K562 (cell line): ENCODE measurements around the gene ZDHHC3. TPM values are rescaled to one million over a fixed set of nuclear protein-coding genes. Genes with fewer than 3 reads are reported as not detected.
A peak's percentile ranks its signal among the peaks of the same experiment; 100 is the strongest.

Source experiments
- BRF1 ChIP-seq: IDR thresholded peaks from 3 replicates; pipeline ENCODE4 v1.6.1; 2011; ENCODE audit warnings: borderline replicate concordance, mild to moderate bottlenecking; ENCODE audit not compliant: insufficient read length; ENCODE audit errors: extremely low read depth
- ERF ChIP-seq: fragments of 450-650 bp; formaldehyde crosslinking; IDR thresholded peaks from 2 replicates; pipeline ENCODE4 v1.4.0; 2020; ENCODE audit warnings: mild to moderate bottlenecking, mixed read lengths
- FOXJ3 ChIP-seq: sonication (generic); formaldehyde crosslinking; IDR thresholded peaks from 2 replicates; pipeline ENCODE4 v1.4.0; 2020; ENCODE audit warnings: mild to moderate bottlenecking, missing genetic modification reagents
- KAT2B ChIP-seq: IDR thresholded peaks from one replicate; pipeline ENCODE4 v1.6.1; 2012; ENCODE audit warnings: low read depth, mild to moderate bottlenecking, control low read depth, inconsistent platforms, low read length, moderate library complexity
- SMAD1 ChIP-seq: fragments of 150-350 bp; IDR thresholded peaks from 2 replicates; pipeline ENCODE4 v1.6.1; 2014; ENCODE audit warnings: low read length, low read depth; ENCODE audit not compliant: partially characterized antibody
- ZC3H11A ChIP-seq: IDR thresholded peaks from 2 replicates; pipeline ENCODE4 v1.6.1; 2012; ENCODE audit warnings: low read depth, low read length, improper control_type of control experiment
- ZFX ChIP-seq: sonication (generic); formaldehyde crosslinking; IDR thresholded peaks from 2 replicates; pipeline ENCODE4 v1.8.0; 2022; ENCODE audit warnings: mild to moderate bottlenecking, missing genetic modification reagents, moderate library complexity
- polyA plus RNA-seq, 8 experiments: library from polyadenylated mRNA; depleted of rRNA in 4 of 8; stranded (reverse) in 5 of 8; unstranded in 3 of 8; fragments of >200 nt; fragmentation: Nextera tagmentation in 2 of 8; fragmentation: Illumina TruSeq in 1 of 8; extraction: Ambion mirVana in 2 of 8; extraction: Trizol in 1 of 8; gene quantifications; 2 replicates each; pipeline versions ENCODE4 v1.2.1 to v1.2.3, GENCODE V29; 2011 to 2014; ENCODE audit warnings: inconsistent platforms in 1 of 8, missing spikeins in 1 of 8
- total RNA-seq, 7 experiments: library from RNA; depleted of rRNA in 6 of 7; stranded (reverse); fragments of >200 nt in 6 of 7; fragmentation: Illumina TruSeq in 2 of 7; extraction: Trizol in 2 of 7; gene quantifications; 2 replicates each; pipeline versions ENCODE4 v1.2.1 to v1.2.3, GENCODE V29; 2011 to 2021; ENCODE audit warnings: low replicate concordance in 1 of 7
- TF ChIP-seq, protein P1 (sequence below), 2 experiments: fragments of 450-650 bp; formaldehyde crosslinking in 1 of 2; IDR thresholded peaks; 2 replicates each; pipeline versions ENCODE4 v1.4.0 to v1.6.1; 2014 to 2020; ENCODE audit warnings: mild to moderate bottlenecking in 2 of 2, borderline replicate concordance in 1 of 2, low read depth in 1 of 2
- TF ChIP-seq, protein P2 (sequence below): fragments of 450-650 bp; IDR thresholded peaks from 2 replicates; pipeline ENCODE4 v1.6.1; 2017; ENCODE audit warnings: antibody characterized with exemption, mild to moderate bottlenecking
- TF ChIP-seq, protein P3 (sequence below): fragments of 450-650 bp; formaldehyde crosslinking; IDR thresholded peaks from 2 replicates; pipeline ENCODE4 v1.4.0; 2020; ENCODE audit warnings: mild to moderate bottlenecking, moderate library complexity

Gene ZDHHC3
- total and polyA plus RNA-seq, 9 of the 15 experiments (the other 6 are each of a cell fraction or from before 2014, with no cell fraction given) = 10.3 to 120 (median 67.2) TPM

DNA sequence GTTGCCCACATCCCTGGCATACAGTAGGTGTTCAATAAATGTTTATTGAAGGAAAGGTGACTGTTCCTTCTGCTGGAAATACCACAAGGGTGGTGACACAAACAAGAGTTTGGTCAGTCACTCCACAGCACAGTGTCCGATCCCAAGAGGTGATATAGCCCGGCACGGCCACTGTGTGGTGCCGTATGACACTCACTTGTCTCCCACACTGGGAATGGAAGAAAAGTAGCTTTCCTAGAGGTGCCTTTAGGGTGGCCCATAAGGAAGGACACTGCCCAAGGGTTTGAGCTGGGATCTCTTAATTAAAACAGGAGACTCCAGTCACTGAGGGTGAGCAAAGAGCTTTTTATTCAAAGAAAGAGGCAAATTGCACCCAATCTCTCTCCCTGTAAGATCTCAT lies 61.0 kb downstream of the ZDHHC3 start (continued):
- TF ChIP-seq, protein P1, sequence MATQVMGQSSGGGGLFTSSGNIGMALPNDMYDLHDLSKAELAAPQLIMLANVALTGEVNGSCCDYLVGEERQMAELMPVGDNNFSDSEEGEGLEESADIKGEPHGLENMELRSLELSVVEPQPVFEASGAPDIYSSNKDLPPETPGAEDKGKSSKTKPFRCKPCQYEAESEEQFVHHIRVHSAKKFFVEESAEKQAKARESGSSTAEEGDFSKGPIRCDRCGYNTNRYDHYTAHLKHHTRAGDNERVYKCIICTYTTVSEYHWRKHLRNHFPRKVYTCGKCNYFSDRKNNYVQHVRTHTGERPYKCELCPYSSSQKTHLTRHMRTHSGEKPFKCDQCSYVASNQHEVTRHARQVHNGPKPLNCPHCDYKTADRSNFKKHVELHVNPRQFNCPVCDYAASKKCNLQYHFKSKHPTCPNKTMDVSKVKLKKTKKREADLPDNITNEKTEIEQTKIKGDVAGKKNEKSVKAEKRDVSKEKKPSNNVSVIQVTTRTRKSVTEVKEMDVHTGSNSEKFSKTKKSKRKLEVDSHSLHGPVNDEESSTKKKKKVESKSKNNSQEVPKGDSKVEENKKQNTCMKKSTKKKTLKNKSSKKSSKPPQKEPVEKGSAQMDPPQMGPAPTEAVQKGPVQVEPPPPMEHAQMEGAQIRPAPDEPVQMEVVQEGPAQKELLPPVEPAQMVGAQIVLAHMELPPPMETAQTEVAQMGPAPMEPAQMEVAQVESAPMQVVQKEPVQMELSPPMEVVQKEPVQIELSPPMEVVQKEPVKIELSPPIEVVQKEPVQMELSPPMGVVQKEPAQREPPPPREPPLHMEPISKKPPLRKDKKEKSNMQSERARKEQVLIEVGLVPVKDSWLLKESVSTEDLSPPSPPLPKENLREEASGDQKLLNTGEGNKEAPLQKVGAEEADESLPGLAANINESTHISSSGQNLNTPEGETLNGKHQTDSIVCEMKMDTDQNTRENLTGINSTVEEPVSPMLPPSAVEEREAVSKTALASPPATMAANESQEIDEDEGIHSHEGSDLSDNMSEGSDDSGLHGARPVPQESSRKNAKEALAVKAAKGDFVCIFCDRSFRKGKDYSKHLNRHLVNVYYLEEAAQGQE (IDR thresholded peaks at IDR 0.05; ENCODE audit: borderline replicate concordance) = peak; percentile 65; the same call in 1 of the 2 replicates
- TF ChIP-seq, protein P1 (CRISPR knock-in tag; IDR thresholded peaks at IDR 0.05; ENCODE audit: low read depth) = no peak
- TF ChIP-seq, protein P2, sequence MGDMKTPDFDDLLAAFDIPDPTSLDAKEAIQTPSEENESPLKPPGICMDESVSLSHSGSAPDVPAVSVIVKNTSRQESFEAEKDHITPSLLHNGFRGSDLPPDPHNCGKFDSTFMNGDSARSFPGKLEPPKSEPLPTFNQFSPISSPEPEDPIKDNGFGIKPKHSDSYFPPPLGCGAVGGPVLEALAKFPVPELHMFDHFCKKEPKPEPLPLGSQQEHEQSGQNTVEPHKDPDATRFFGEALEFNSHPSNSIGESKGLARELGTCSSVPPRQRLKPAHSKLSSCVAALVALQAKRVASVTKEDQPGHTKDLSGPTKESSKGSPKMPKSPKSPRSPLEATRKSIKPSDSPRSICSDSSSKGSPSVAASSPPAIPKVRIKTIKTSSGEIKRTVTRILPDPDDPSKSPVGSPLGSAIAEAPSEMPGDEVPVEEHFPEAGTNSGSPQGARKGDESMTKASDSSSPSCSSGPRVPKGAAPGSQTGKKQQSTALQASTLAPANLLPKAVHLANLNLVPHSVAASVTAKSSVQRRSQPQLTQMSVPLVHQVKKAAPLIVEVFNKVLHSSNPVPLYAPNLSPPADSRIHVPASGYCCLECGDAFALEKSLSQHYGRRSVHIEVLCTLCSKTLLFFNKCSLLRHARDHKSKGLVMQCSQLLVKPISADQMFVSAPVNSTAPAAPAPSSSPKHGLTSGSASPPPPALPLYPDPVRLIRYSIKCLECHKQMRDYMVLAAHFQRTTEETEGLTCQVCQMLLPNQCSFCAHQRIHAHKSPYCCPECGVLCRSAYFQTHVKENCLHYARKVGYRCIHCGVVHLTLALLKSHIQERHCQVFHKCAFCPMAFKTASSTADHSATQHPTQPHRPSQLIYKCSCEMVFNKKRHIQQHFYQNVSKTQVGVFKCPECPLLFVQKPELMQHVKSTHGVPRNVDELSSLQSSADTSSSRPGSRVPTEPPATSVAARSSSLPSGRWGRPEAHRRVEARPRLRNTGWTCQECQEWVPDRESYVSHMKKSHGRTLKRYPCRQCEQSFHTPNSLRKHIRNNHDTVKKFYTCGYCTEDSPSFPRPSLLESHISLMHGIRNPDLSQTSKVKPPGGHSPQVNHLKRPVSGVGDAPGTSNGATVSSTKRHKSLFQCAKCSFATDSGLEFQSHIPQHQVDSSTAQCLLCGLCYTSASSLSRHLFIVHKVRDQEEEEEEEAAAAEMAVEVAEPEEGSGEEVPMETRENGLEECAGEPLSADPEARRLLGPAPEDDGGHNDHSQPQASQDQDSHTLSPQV = no peak
- no peak for TF ChIP-seq FOXJ3 (CRISPR knock-in tag)
- TF ChIP-seq ZFX = no peak
- TF ChIP-seq ERF (CRISPR knock-in tag) = no peak
- no peak for TF ChIP-seq KAT2B
- TF ChIP-seq, protein P3, sequence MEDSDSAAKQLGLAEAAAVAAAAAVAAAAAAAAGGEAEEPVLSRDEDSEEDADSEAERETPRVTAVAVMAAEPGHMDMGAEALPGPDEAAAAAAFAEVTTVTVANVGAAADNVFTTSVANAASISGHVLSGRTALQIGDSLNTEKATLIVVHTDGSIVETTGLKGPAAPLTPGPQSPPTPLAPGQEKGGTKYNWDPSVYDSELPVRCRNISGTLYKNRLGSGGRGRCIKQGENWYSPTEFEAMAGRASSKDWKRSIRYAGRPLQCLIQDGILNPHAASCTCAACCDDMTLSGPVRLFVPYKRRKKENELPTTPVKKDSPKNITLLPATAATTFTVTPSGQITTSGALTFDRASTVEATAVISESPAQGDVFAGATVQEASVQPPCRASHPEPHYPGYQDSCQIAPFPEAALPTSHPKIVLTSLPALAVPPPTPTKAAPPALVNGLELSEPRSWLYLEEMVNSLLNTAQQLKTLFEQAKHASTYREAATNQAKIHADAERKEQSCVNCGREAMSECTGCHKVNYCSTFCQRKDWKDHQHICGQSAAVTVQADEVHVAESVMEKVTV (CRISPR knock-in tag) = 0 out of 2 replicates have a peak, but pooled peaks have one; percentile 15
- TF ChIP-seq SMAD1 = no peak
- no peak for TF ChIP-seq ZC3H11A
- no peak for TF ChIP-seq BRF1
